HEK293 (cell line): Measurements from ENCODE around the gene VAV2.

Experiments
- CTCF ChIA-PET: fragments of 350-600 bp; formaldehyde crosslinking; extraction: SDS; loops from one replicate; lab custom pipeline; 2021; ENCODE audit warnings: antibody characterized with exemption; lab: Yijun Ruan, JAX
- POLR2A ChIA-PET: fragments of 300-600 bp; formaldehyde crosslinking; extraction: SDS; loops from one replicate; lab custom pipeline; 2020; ENCODE audit warnings: antibody characterized with exemption, inconsistent platforms; lab: Yijun Ruan, JAX
- H3K27ac ChIP-seq: fragments of 200-500 bp; sonication (Bioruptor generic); 2 replicates; pipeline ENCODE4 v1.5.1; 2014; ENCODE audit warnings: low read depth, low read length, control low read depth, inconsistent platforms; ENCODE audit errors: extremely low read depth
- H3K36me3 ChIP-seq, 2 experiments: fragments of 200-500 bp in 1 of 2; sonication (Bioruptor generic) in 1 of 2; 1 replicate in 1 of 2; 2 replicates in 1 of 2; pipeline ENCODE4 v1.5.1; 2014 to 2017; ENCODE audit warnings: inconsistent platforms in 2 of 2, low read length in 2 of 2; ENCODE audit not compliant: control insufficient read depth in 2 of 2, insufficient read depth in 1 of 2
- H3K4me1 ChIP-seq: fragments of 200-500 bp; sonication (Bioruptor generic); 2 replicates; pipeline ENCODE4 v1.5.1; 2014; ENCODE audit warnings: mild to moderate bottlenecking, low read length, inconsistent platforms; ENCODE audit not compliant: control insufficient read depth, insufficient read depth
- H3K4me3 ChIP-seq: 2 replicates; pipeline ENCODE4 v1.5.1; 2011; ENCODE audit warnings: low read depth, mild to moderate bottlenecking, control low read depth, low read length, moderate library complexity
- H3K9me3 ChIP-seq: fragments of 200-500 bp; sonication (Bioruptor generic); 2 replicates; pipeline ENCODE4 v1.5.1; 2014; ENCODE audit warnings: low read depth, low read length, inconsistent platforms; ENCODE audit not compliant: control insufficient read depth, insufficient read depth
- GLIS1 ChIP-seq: fragments of 450-650 bp; formaldehyde crosslinking; IDR thresholded peaks from 2 replicates; pipeline ENCODE4 v1.5.1; 2016; ENCODE audit warnings: missing biosample characterization, missing genetic modification characterization
- GLIS2 ChIP-seq: fragments of 450-650 bp; formaldehyde crosslinking; IDR thresholded peaks from 2 replicates; pipeline ENCODE4 v1.5.1; 2016; ENCODE audit warnings: missing biosample characterization, missing genetic modification characterization
- KLF9 ChIP-seq: fragments of 450-650 bp; formaldehyde crosslinking; IDR thresholded peaks from 2 replicates; pipeline ENCODE4 v1.5.1; 2016; ENCODE audit warnings: missing biosample characterization, missing genetic modification characterization, low read depth
- SCRT2 ChIP-seq: fragments of 450-650 bp; formaldehyde crosslinking; IDR thresholded peaks from 2 replicates; pipeline ENCODE4 v1.5.1; 2016; ENCODE audit warnings: missing biosample characterization, missing genetic modification characterization
- ZFHX2 ChIP-seq: fragments of 450-650 bp; formaldehyde crosslinking; conservative IDR thresholded peaks from 2 replicates; pipeline ENCODE4 v1.5.1; 2016; ENCODE audit warnings: missing biosample characterization, missing genetic modification characterization
- ZFP41 ChIP-seq: fragments of 450-650 bp; formaldehyde crosslinking; IDR thresholded peaks from 2 replicates; pipeline ENCODE4 v1.5.1; 2016; ENCODE audit warnings: missing biosample characterization, missing genetic modification characterization, borderline replicate concordance
- ZIC2 ChIP-seq: fragments of 450-650 bp; formaldehyde crosslinking; IDR thresholded peaks from 2 replicates; pipeline ENCODE4 v1.5.1; 2016; ENCODE audit warnings: missing biosample characterization, missing genetic modification characterization
- ZNF140 ChIP-seq: fragments of 450-650 bp; formaldehyde crosslinking; IDR thresholded peaks from 2 replicates; pipeline ENCODE4 v1.5.1; 2016; ENCODE audit warnings: missing biosample characterization, missing genetic modification characterization
- ZNF174 ChIP-seq: fragments of 450-650 bp; formaldehyde crosslinking; IDR thresholded peaks from 2 replicates; pipeline ENCODE4 v1.5.0; 2017; ENCODE audit warnings: missing biosample characterization, mild to moderate bottlenecking, missing genetic modification characterization
- ZNF221 ChIP-seq: fragments of 450-650 bp; formaldehyde crosslinking; IDR thresholded peaks from 2 replicates; pipeline ENCODE4 v1.5.1; 2017; ENCODE audit warnings: missing biosample characterization, missing genetic modification characterization, borderline replicate concordance
- ZNF366 ChIP-seq: fragments of 450-650 bp; formaldehyde crosslinking; conservative IDR thresholded peaks from 2 replicates; pipeline ENCODE4 v1.5.1; 2016; ENCODE audit warnings: missing biosample characterization, missing genetic modification characterization
- ZNF423 ChIP-seq: fragments of 450-650 bp; formaldehyde crosslinking; IDR thresholded peaks from 2 replicates; pipeline ENCODE4 v1.5.1; 2016; ENCODE audit warnings: missing biosample characterization, missing genetic modification characterization
- ZNF600 ChIP-seq: fragments of 450-650 bp; formaldehyde crosslinking; IDR thresholded peaks from 2 replicates; pipeline ENCODE4 v1.5.1; 2016; ENCODE audit warnings: missing biosample characterization, missing genetic modification characterization
- ZNF654 ChIP-seq: fragments of 450-650 bp; formaldehyde crosslinking; IDR thresholded peaks from 2 replicates; pipeline ENCODE4 v1.5.1; 2016; ENCODE audit warnings: low read depth, missing biosample characterization, missing genetic modification characterization
- TF ChIP-seq, protein P1 (sequence below): fragments of 450-650 bp; formaldehyde crosslinking; IDR thresholded peaks from 2 replicates; pipeline ENCODE4 v1.5.1; 2016; ENCODE audit warnings: missing biosample characterization, missing genetic modification characterization
- TF ChIP-seq, protein P2 (sequence below): fragments of 450-650 bp; formaldehyde crosslinking; IDR thresholded peaks from 2 replicates; pipeline ENCODE4 v1.5.1; 2016; ENCODE audit warnings: missing biosample characterization, missing genetic modification characterization
- TF ChIP-seq, protein P3 (sequence below): fragments of 450-650 bp; formaldehyde crosslinking; IDR thresholded peaks from 2 replicates; pipeline ENCODE4 v1.5.1; 2016; ENCODE audit warnings: missing biosample characterization, missing genetic modification characterization
- TF ChIP-seq, protein P4 (sequence below): fragments of 450-650 bp; formaldehyde crosslinking; IDR thresholded peaks from 2 replicates; pipeline ENCODE4 v1.5.1; 2016; ENCODE audit warnings: missing biosample characterization, missing genetic modification characterization, low read depth
- TF ChIP-seq, protein P5 (sequence below): fragments of 450-650 bp; formaldehyde crosslinking; IDR thresholded peaks from 2 replicates; pipeline ENCODE4 v1.5.1; 2017; ENCODE audit warnings: missing biosample characterization, missing genetic modification characterization
- TF ChIP-seq, protein P6 (sequence below): fragments of 450-650 bp; formaldehyde crosslinking; IDR thresholded peaks from 2 replicates; pipeline ENCODE4 v1.5.1; 2016; ENCODE audit warnings: missing biosample characterization, missing genetic modification characterization

The VAV2 gene

DNA sequence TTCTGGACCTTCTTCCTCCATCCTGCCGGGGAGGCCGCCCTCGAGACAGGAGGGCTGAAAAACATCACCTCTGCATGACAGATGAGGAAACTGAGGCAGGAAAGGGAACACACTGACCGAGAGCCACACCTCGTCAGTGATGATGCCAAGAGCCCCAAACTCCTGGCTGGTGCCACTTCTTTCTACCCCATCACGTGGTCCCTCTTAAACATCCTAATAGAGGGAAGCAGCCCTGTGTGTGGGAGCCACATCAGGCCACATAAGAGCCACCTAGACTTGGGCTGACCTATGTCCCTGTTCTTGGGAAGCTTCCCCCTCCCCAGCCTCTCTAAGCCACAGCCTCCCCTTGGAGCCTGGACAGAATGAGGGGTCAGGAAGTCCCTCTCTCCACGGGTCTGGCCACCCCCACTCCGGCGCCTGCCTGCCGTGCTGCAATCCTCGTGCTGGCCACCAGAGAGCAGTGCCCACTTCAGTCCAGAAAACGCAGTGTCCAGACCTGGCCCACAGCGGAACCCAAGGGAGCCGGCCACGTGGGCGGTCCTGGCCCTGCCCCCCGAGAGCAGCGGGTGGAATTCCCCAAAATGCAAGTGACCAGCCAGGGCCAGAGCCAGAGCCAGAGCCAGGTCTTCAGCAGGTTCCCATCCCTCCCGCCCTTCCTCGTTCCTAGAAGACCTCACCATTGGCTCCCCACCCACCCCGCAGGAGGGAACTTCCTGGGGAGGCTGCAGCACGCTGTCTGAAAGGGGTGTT is 199.2 kb downstream of the VAV2 start:
- no peak overlapping the region for H3K27ac ChIP-seq
- H3K9me3 ChIP-seq = no peaks in the 10 kb centered on the region
- H3K36me3 ChIP-seq = peaks cover 0 to 10% of the 10 kb centered on the region in 2 experiments; a peak in 2 of 3 replicates
- H3K4me1 ChIP-seq = no peaks in the 10 kb centered on the region
- ChIA-PET POLR2A (interaction anchor here (1.2 kb wide), 1 partner anchor 201 kb away, joined by 3 read pairs; no protein-coding TSS in a partner anchor), CTCF (interaction anchor here (0.5 to 7.2 kb wide), 17 partner anchors 8 to 232 kb away, joined by 3 to 136 read pairs (median 4); partner anchors contain the start of gene BRD3OS)
- H3K4me3 ChIP-seq = no peak overlapping the region
- TF ChIP-seq ZFP41 (tag by site-specific recombination) (no peak), ZNF221 (tag by site-specific recombination) (no peak), GLIS2 (tag by site-specific recombination) (peak; percentile 75), GLIS1 (tag by site-specific recombination) (peak; percentile 34; the same call in 1 of the 2 replicates), ZNF174 (no peak), ZNF654 (tag by site-specific recombination) (peak; percentile 58), SCRT2 (tag by site-specific recombination) (no peak), ZNF366 (tag by site-specific recombination) (0 out of 2 replicates have a peak, but pooled peaks have one; percentile 43), ZNF423 (tag by site-specific recombination) (peak; percentile 82), ZNF140 (tag by site-specific recombination) (no peak), ZNF600 (peak; percentile 52; the same call in 1 of the 2 replicates), ZFHX2 (tag by site-specific recombination) (peak; percentile 61), KLF9 (tag by site-specific recombination) (peak; percentile 31; the same call in 1 of the 2 replicates), ZIC2 (tag by site-specific recombination) (peak; percentile 74)
- TF ChIP-seq, protein P1, sequence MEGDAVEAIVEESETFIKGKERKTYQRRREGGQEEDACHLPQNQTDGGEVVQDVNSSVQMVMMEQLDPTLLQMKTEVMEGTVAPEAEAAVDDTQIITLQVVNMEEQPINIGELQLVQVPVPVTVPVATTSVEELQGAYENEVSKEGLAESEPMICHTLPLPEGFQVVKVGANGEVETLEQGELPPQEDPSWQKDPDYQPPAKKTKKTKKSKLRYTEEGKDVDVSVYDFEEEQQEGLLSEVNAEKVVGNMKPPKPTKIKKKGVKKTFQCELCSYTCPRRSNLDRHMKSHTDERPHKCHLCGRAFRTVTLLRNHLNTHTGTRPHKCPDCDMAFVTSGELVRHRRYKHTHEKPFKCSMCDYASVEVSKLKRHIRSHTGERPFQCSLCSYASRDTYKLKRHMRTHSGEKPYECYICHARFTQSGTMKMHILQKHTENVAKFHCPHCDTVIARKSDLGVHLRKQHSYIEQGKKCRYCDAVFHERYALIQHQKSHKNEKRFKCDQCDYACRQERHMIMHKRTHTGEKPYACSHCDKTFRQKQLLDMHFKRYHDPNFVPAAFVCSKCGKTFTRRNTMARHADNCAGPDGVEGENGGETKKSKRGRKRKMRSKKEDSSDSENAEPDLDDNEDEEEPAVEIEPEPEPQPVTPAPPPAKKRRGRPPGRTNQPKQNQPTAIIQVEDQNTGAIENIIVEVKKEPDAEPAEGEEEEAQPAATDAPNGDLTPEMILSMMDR (tag by site-specific recombination) = peak; percentile 60
- TF ChIP-seq, protein P2, sequence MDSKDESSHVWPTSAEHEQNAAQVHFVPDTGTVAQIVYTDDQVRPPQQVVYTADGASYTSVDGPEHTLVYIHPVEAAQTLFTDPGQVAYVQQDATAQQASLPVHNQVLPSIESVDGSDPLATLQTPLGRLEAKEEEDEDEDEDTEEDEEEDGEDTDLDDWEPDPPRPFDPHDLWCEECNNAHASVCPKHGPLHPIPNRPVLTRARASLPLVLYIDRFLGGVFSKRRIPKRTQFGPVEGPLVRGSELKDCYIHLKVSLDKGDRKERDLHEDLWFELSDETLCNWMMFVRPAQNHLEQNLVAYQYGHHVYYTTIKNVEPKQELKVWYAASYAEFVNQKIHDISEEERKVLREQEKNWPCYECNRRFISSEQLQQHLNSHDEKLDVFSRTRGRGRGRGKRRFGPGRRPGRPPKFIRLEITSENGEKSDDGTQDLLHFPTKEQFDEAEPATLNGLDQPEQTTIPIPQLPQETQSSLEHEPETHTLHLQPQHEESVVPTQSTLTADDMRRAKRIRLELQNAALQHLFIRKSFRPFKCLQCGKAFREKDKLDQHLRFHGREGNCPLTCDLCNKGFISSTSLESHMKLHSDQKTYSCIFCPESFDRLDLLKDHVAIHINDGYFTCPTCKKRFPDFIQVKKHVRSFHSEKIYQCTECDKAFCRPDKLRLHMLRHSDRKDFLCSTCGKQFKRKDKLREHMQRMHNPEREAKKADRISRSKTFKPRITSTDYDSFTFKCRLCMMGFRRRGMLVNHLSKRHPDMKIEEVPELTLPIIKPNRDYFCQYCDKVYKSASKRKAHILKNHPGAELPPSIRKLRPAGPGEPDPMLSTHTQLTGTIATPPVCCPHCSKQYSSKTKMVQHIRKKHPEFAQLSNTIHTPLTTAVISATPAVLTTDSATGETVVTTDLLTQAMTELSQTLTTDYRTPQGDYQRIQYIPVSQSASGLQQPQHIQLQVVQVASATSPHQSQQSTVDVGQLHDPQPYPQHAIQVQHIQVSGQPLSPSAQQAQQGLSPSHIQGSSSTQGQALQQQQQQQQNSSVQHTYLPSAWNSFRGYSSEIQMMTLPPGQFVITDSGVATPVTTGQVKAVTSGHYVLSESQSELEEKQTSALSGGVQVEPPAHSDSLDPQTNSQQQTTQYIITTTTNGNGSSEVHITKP = 0 out of 2 replicates have a peak, but pooled peaks have one; percentile 20
- TF ChIP-seq, protein P3, sequence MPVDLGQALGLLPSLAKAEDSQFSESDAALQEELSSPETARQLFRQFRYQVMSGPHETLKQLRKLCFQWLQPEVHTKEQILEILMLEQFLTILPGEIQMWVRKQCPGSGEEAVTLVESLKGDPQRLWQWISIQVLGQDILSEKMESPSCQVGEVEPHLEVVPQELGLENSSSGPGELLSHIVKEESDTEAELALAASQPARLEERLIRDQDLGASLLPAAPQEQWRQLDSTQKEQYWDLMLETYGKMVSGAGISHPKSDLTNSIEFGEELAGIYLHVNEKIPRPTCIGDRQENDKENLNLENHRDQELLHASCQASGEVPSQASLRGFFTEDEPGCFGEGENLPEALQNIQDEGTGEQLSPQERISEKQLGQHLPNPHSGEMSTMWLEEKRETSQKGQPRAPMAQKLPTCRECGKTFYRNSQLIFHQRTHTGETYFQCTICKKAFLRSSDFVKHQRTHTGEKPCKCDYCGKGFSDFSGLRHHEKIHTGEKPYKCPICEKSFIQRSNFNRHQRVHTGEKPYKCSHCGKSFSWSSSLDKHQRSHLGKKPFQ = no peak
- TF ChIP-seq, protein P4, sequence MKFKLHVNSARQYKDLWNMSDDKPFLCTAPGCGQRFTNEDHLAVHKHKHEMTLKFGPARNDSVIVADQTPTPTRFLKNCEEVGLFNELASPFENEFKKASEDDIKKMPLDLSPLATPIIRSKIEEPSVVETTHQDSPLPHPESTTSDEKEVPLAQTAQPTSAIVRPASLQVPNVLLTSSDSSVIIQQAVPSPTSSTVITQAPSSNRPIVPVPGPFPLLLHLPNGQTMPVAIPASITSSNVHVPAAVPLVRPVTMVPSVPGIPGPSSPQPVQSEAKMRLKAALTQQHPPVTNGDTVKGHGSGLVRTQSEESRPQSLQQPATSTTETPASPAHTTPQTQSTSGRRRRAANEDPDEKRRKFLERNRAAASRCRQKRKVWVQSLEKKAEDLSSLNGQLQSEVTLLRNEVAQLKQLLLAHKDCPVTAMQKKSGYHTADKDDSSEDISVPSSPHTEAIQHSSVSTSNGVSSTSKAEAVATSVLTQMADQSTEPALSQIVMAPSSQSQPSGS (tag by site-specific recombination) = no peak
- TF ChIP-seq, protein P5, sequence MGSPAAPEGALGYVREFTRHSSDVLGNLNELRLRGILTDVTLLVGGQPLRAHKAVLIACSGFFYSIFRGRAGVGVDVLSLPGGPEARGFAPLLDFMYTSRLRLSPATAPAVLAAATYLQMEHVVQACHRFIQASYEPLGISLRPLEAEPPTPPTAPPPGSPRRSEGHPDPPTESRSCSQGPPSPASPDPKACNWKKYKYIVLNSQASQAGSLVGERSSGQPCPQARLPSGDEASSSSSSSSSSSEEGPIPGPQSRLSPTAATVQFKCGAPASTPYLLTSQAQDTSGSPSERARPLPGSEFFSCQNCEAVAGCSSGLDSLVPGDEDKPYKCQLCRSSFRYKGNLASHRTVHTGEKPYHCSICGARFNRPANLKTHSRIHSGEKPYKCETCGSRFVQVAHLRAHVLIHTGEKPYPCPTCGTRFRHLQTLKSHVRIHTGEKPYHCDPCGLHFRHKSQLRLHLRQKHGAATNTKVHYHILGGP (tag by site-specific recombination) = no peak
- TF ChIP-seq, protein P6, sequence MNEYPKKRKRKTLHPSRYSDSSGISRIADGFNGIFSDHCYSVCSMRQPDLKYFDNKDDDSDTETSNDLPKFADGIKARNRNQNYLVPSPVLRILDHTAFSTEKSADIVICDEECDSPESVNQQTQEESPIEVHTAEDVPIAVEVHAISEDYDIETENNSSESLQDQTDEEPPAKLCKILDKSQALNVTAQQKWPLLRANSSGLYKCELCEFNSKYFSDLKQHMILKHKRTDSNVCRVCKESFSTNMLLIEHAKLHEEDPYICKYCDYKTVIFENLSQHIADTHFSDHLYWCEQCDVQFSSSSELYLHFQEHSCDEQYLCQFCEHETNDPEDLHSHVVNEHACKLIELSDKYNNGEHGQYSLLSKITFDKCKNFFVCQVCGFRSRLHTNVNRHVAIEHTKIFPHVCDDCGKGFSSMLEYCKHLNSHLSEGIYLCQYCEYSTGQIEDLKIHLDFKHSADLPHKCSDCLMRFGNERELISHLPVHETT (tag by site-specific recombination) = no peak
